Nephron progenitor cell (in vitro differentiated cells): ENCODE data around the gene SNX27.

Source experiments
- DNase-seq: peaks from one replicate; pipeline ENCODE4 v3.0.0; 2021
- H3K27ac Mint-ChIP-seq: 2 replicates; pipeline ENCODE4 v1.8.0; 2021; ENCODE audit warnings: mild to moderate bottlenecking, moderate library complexity, mixed read lengths
- H3K27me3 Mint-ChIP-seq: 2 replicates; pipeline ENCODE4 v1.8.0; 2021; ENCODE audit warnings: mild to moderate bottlenecking, low read depth, mixed read lengths; ENCODE audit not compliant: poor library complexity
- H3K36me3 Mint-ChIP-seq: 2 replicates; pipeline ENCODE4 v1.8.0; 2021; ENCODE audit warnings: low read depth, mixed read lengths
- H3K4me1 Mint-ChIP-seq: 2 replicates; pipeline ENCODE4 v1.8.0; 2021; ENCODE audit warnings: mixed read lengths
- H3K4me3 Mint-ChIP-seq: 2 replicates; pipeline ENCODE4 v1.8.0; 2021; ENCODE audit warnings: mild to moderate bottlenecking, moderate library complexity, mixed read lengths
- H3K9me3 Mint-ChIP-seq: 2 replicates; pipeline ENCODE4 v1.8.0; 2021; ENCODE audit warnings: mild to moderate bottlenecking, moderate library complexity, mixed read lengths
- TF ChIP-seq, protein P1 (sequence below): fragments of 200-600 bp; sonication (generic); IDR thresholded peaks from 2 replicates; pipeline ENCODE4 v1.5.0; 2021; ENCODE audit warnings: antibody characterized with exemption

SNX27 gene

GRCh38 chr1:151718666-151719065, 106.8 kb downstream of the SNX27 start:
- no peak for DNase-seq
- Mint-ChIP-seq H3K4me3 (no peak overlapping the region), H3K27me3 (peaks cover 85% of the 10 kb centered on the region), H3K9me3 (no peaks in the 10 kb centered on the region), H3K36me3 (no peaks in the 10 kb centered on the region), H3K27ac (no peak overlapping the region), H3K4me1 (peaks cover 33% of the 10 kb centered on the region)
- TF ChIP-seq, protein P1, sequence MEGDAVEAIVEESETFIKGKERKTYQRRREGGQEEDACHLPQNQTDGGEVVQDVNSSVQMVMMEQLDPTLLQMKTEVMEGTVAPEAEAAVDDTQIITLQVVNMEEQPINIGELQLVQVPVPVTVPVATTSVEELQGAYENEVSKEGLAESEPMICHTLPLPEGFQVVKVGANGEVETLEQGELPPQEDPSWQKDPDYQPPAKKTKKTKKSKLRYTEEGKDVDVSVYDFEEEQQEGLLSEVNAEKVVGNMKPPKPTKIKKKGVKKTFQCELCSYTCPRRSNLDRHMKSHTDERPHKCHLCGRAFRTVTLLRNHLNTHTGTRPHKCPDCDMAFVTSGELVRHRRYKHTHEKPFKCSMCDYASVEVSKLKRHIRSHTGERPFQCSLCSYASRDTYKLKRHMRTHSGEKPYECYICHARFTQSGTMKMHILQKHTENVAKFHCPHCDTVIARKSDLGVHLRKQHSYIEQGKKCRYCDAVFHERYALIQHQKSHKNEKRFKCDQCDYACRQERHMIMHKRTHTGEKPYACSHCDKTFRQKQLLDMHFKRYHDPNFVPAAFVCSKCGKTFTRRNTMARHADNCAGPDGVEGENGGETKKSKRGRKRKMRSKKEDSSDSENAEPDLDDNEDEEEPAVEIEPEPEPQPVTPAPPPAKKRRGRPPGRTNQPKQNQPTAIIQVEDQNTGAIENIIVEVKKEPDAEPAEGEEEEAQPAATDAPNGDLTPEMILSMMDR, result no peak

DNA sequence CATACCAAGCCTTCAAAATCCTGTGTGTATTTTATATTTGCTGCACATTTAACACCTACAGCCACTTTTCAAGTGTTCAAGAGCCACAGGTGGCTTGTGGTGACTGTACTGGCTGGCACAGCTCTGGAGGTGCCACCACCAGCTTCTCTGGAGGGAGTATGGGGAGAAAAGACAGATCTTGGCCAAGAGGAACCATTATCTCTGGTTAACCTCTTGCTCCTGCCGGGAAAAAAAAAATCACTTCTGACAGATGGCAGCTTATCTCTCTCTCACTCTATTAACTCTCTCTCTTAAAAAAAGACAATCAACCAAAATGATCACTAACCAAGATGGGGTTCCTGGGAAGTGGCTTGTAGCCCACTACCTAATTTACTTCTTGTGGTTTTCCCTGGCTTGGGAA, 108.3 kb downstream of the SNX27 start:
- TF ChIP-seq, protein P1, result no peak
- Mint-ChIP-seq H3K4me1 (peaks cover 33% of the 10 kb centered on the region), H3K4me3 (no peak overlapping the region), H3K27ac (no peak overlapping the region), H3K36me3 (no peaks in the 10 kb centered on the region), H3K9me3 (no peaks in the 10 kb centered on the region), H3K27me3 (peaks cover 90% of the 10 kb centered on the region)
- no peak for DNase-seq

- peaks cover 33% of the 10 kb centered on the region for H3K4me1 Mint-ChIP-seq
- no peaks in the 10 kb centered on the region for H3K9me3 Mint-ChIP-seq
- H3K4me3 Mint-ChIP-seq, result no peak overlapping the region
- no peak overlapping the region for H3K27ac Mint-ChIP-seq
- peaks cover 87% of the 10 kb centered on the region for H3K27me3 Mint-ChIP-seq
- TF ChIP-seq, protein P1, result no peak
- no peak for DNase-seq
- H3K36me3 Mint-ChIP-seq, result no peaks in the 10 kb centered on the region
These were observed 108.7 kb downstream of the SNX27 start for GRCh38 chr1:151720554-151720953.

DNA sequence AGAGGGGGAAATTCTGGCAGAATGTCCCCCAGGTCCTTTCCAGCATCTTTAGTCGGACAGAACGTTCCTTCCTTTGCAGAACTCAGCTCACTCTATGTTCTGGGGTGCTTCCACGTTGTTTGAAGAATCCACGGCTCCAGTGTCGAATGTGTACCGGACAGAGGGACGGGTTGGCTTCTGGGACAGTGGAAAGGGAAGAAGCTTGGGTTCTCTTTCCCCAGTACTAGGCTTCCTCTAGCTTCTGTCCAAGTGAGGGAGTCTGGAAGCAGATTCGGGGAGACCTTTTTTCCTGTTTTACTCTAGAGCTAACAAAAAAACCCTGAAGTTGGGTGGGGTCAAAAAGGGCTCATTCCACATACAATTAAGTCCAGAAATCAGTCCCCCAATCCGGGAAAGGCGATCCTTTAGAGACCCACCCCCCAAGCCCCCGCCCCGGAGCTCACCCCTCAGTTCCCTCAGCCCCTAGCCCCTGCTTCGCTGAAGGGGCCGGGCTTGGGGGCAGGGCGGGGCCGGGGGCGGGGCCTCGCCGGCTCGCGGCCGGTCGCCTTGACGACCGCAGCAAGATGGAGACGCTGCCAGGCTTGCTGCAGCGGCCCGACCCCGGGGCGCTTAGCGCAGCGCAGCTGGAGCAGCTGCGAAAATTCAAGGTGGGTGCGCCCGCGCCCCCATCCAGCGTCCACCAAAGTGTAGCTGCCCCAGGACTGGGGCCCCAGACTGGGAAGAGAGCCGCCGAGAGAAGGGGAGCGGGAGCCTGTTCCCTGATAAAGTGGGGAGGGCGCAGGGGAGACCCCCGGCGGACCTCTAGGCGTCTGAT, 109.3 kb downstream of the SNX27 start, which contains the start of gene RIIAD1:
RIIAD1 (plus strand) TSS at position 549 of the 814 bp plus-strand sequence; CDS start at position 564, 15 bp downstream.
- no peak within 1 kb of the TSS for H3K27ac Mint-ChIP-seq
- TF ChIP-seq, protein P1, result no peak
- H3K4me3 Mint-ChIP-seq, result peak within 1 kb of the TSS; percentile 77
- H3K27me3 Mint-ChIP-seq, result peaks cover 84% of the 10 kb centered on the region
- H3K4me1 Mint-ChIP-seq, result peaks cover 27% of the 10 kb centered on the region
- H3K36me3 Mint-ChIP-seq, result no peaks in the 10 kb centered on the region
- peak; percentile 61 for DNase-seq
- no peaks in the 10 kb centered on the region for H3K9me3 Mint-ChIP-seq

- Mint-ChIP-seq H3K27ac (no peak overlapping the region), H3K4me3 (peak overlapping the region; percentile 77), H3K36me3 (no peaks in the 10 kb centered on the region), H3K4me1 (peaks cover 22% of the 10 kb centered on the region), H3K9me3 (no peaks in the 10 kb centered on the region), H3K27me3 (peaks cover 85% of the 10 kb centered on the region)
- no peak for DNase-seq
- TF ChIP-seq, protein P1, result no peak
These were observed 110.1 kb downstream of the SNX27 start for GRCh38 chr1:151721788-151722510.
